Stimulated activated CD4-positive, alpha-beta T cell treated with anti-CD3 and anti-CD28 coated beads, Interleukin-1b, Interleukin-23, amount 100 ng/mL, for 24 hours (primary cell): ENCODE data around the gene FAM149B1.

Experiments used
- DNase-seq, 4 experiments: peaks; one replicate each; pipeline ENCODE4 v3.0.0-alpha.2; 2020; ENCODE audit warnings: low read depth in 4 of 4, low spot score in 1 of 4

Gene FAM149B1

GRCh38 chr10:73263693-73264347 is 95.9 kb downstream of the FAM149B1 start:
- DNase-seq = no peak

- DNase-seq = no peak
These were observed 96.5 kb downstream of the FAM149B1 start for GRCh38 chr10:73264423-73264822.

GRCh38 chr10:73281097-73281496 is 113.2 kb downstream of the FAM149B1 start:
- DNase-seq = no peak

GRCh38 chr10:73287441-73287840 is 119.5 kb downstream of the FAM149B1 start:
- no peak for DNase-seq

- DNase-seq = no peak
These were observed 122.0 kb downstream of the FAM149B1 start for GRCh38 chr10:73289958-73290357.

GRCh38 chr10:73293461-73293860 is 125.5 kb downstream of the FAM149B1 start:
- DNase-seq = no peak
